ENCODE measurements around the gene HAAO.

DNA sequence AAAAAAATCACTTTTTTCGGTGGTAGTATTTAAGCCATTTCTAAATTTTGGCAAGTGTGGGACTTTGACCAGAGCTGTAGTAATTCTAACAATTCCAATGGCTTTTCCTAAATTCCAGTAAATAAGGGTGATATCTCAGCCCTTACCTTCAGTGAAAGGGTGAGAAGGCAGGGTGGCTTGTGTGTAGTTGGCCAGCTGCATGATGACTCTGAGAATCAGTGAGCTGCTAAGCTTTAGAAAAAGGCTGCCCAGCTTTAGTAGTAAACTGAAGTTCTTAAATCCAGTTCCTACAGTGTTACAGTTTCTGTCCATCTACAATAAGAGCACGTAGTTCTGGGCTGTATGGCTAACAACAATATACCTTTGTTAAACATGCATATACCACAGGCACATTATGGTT lies 70.5 kb downstream of the HAAO start:
- TF ChIP-seq POLR2A (IDR thresholded peaks at IDR 0.05), result no peak
- TF ChIP-seq, protein P1, sequence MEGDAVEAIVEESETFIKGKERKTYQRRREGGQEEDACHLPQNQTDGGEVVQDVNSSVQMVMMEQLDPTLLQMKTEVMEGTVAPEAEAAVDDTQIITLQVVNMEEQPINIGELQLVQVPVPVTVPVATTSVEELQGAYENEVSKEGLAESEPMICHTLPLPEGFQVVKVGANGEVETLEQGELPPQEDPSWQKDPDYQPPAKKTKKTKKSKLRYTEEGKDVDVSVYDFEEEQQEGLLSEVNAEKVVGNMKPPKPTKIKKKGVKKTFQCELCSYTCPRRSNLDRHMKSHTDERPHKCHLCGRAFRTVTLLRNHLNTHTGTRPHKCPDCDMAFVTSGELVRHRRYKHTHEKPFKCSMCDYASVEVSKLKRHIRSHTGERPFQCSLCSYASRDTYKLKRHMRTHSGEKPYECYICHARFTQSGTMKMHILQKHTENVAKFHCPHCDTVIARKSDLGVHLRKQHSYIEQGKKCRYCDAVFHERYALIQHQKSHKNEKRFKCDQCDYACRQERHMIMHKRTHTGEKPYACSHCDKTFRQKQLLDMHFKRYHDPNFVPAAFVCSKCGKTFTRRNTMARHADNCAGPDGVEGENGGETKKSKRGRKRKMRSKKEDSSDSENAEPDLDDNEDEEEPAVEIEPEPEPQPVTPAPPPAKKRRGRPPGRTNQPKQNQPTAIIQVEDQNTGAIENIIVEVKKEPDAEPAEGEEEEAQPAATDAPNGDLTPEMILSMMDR (IDR thresholded peaks at IDR 0.05), result no peak

Measured in ovary (tissue), 3 donors.